ENCODE data around the gene UCN.
"Not testable (repeated sequence)": the region's sequence is repeated elsewhere in the genome, so short reads cannot be mapped to it uniquely, and the experiment has no call there.

The UCN gene

GRCh38 chr2:27308359-27308881, at the start of gene UCN:
TSS of gene UCN (minus strand) at chr2:27308445. CDS start at chr2:27307895, 550 bp downstream.
- no peak for FAIRE-seq

GRCh38 chr2:27356382-27357181, 48.3 kb upstream of the UCN start, which contains the start of gene GTF3C2:
TSS of gene GTF3C2 (minus strand) at chr2:27356764. CDS start at chr2:27343554, 13,210 bp downstream.
- FAIRE-seq = peak; percentile 96

GRCh38 chr2:27356056-27356381, 47.8 kb upstream of the UCN start:
- FAIRE-seq = no peak

GRCh38 chr2:27354597-27354927, 46.3 kb upstream of the UCN start:
- no peak for FAIRE-seq

GRCh38 chr2:27353762-27354596, 45.7 kb upstream of the UCN start:
- FAIRE-seq = no peak

- not testable (repeated sequence) for FAIRE-seq
Measured at GRCh38 chr2:27353386-27353761, 45.1 kb upstream of the UCN start.

- FAIRE-seq = no peak
Measured at GRCh38 chr2:27351802-27352598, 43.8 kb upstream of the UCN start.

- no peak for FAIRE-seq
Measured at GRCh38 chr2:27350106-27350693, 42.0 kb upstream of the UCN start.

GRCh38 chr2:27347641-27348040, 39.4 kb upstream of the UCN start:
- no peak for FAIRE-seq

- FAIRE-seq = no peak
Measured at GRCh38 chr2:27336173-27336572, 27.9 kb upstream of the UCN start.

- no peak for FAIRE-seq
Measured at GRCh38 chr2:27335311-27335710, 27.1 kb upstream of the UCN start.

GRCh38 chr2:27324720-27325119, 16.5 kb upstream of the UCN start:
- FAIRE-seq = no peak

- no peak for FAIRE-seq
Measured at GRCh38 chr2:27323596-27324285, 15.5 kb upstream of the UCN start.

- FAIRE-seq = peak; percentile 57
Measured at GRCh38 chr2:27322766-27323595, 14.7 kb upstream of the UCN start, which contains the start of gene MPV17. TSS of gene MPV17 (minus strand) at chr2:27323097. CDS start at chr2:27322517, 580 bp downstream.

- FAIRE-seq = no peak
Measured at GRCh38 chr2:27322301-27322765, 14.1 kb upstream of the UCN start.

GRCh38 chr2:27320958-27321543, 12.8 kb upstream of the UCN start:
- FAIRE-seq = no peak

GRCh38 chr2:27319839-27320238, 11.6 kb upstream of the UCN start:
- not testable (repeated sequence) for FAIRE-seq

GRCh38 chr2:27316655-27317412, 8.6 kb upstream of the UCN start:
- FAIRE-seq = no peak

GRCh38 chr2:27315122-27315521, 6.9 kb upstream of the UCN start:
- no peak for FAIRE-seq

GRCh38 chr2:27314709-27315108, 6.5 kb upstream of the UCN start:
- FAIRE-seq = no peak

Data from G401.6 (cell line).